Neural cell (in vitro differentiated cells): ENCODE data around the gene LRRD1. TPM values are rescaled to one million over a fixed set of nuclear protein-coding genes. Genes with fewer than 3 reads are reported as not detected.

Experiments
- H2AFZ ChIP-seq: fragments of 200-600, 300-800 bp; sonication (generic), shearing (Covaris generic); 2 replicates; pipeline ENCODE4 v1.6.0; 2014; ENCODE audit warnings: low read depth, mild to moderate bottlenecking, antibody characterized with exemption, low read length, moderate library complexity
- H3F3A ChIP-seq: fragments of 200-600 bp; shearing (Covaris generic); 2 replicates; pipeline ENCODE4 v1.6.1; 2016; ENCODE audit warnings: mild to moderate bottlenecking, moderate library complexity, mixed read lengths, antibody characterized with exemption, low read length; ENCODE audit not compliant: insufficient read depth, poor library complexity, severe bottlenecking
- H3K27ac ChIP-seq: fragments of 200-600, 300-800 bp; sonication (generic), shearing (Covaris generic); 2 replicates; pipeline ENCODE4 v1.5.1; 2014; ENCODE audit warnings: mild to moderate bottlenecking, low read length, moderate library complexity
- H3K27me3 ChIP-seq: fragments of 300-800, 200-600 bp; sonication (generic), shearing (Covaris generic); 2 replicates; pipeline ENCODE4 v1.6.0; 2014; ENCODE audit warnings: mild to moderate bottlenecking, low read depth, low read length, moderate library complexity; ENCODE audit not compliant: insufficient read depth
- H3K36me3 ChIP-seq: fragments of 300-800, 200-600 bp; sonication (generic), shearing (Covaris generic); 2 replicates; pipeline ENCODE4 v1.5.1; 2014; ENCODE audit warnings: mild to moderate bottlenecking, antibody characterized with exemption, low read length, moderate library complexity; ENCODE audit not compliant: insufficient read depth
- H3K4me2 ChIP-seq: fragments of 300-800, 200-600 bp; sonication (generic), shearing (Covaris generic); 2 replicates; pipeline ENCODE4 v1.6.0; 2014; ENCODE audit warnings: mild to moderate bottlenecking, low read length
- H3K4me3 ChIP-seq: fragments of 300-800, 200-600 bp; sonication (generic), shearing (Covaris generic); 2 replicates; pipeline ENCODE4 v1.5.1; 2014; ENCODE audit warnings: mild to moderate bottlenecking, low read length, moderate library complexity
- H3K79me2 ChIP-seq: fragments of 200-600 bp; shearing (Covaris generic); replicated peaks from 2 replicates; pipeline ENCODE4 v1.6.0; 2014; ENCODE audit warnings: mild to moderate bottlenecking, low read length, moderate library complexity; ENCODE audit not compliant: insufficient read depth
- H3K9ac ChIP-seq: fragments of 300-800, 200-600 bp; sonication (generic), shearing (Covaris generic); 2 replicates; pipeline ENCODE4 v1.6.1; 2016; ENCODE audit warnings: mild to moderate bottlenecking, low read length, mixed read lengths
- H3K9me2 ChIP-seq: fragments of 200-600 bp; shearing (Covaris generic); 2 replicates; pipeline ENCODE4 v1.6.1; 2016; ENCODE audit warnings: mild to moderate bottlenecking, low read length, mixed read lengths; ENCODE audit not compliant: insufficient read depth
- H3K9me3 ChIP-seq: fragments of 200-600, 300-800 bp; sonication (generic), shearing (Covaris generic); 2 replicates; pipeline ENCODE4 v1.6.1; 2016; ENCODE audit warnings: mild to moderate bottlenecking, mixed run types, low read length, moderate library complexity, mixed read lengths
- H4K20me1 ChIP-seq: fragments of 200-600 bp; shearing (Covaris generic); 2 replicates; pipeline ENCODE4 v1.6.1; 2016; ENCODE audit warnings: mild to moderate bottlenecking, mixed run types; ENCODE audit not compliant: insufficient read depth
- EP300 ChIP-seq: fragments of 450-650 bp; conservative IDR thresholded peaks from 2 replicates; pipeline ENCODE4 v1.6.1; 2014; ENCODE audit warnings: antibody characterized with exemption, mild to moderate bottlenecking, moderate library complexity; ENCODE audit not compliant: poor library complexity, severe bottlenecking
- EZH2 ChIP-seq: fragments of 200-600, 300-800 bp; shearing (Covaris generic), sonication (generic); IDR thresholded peaks from 2 replicates; pipeline ENCODE4 v1.6.1; 2014; ENCODE audit warnings: antibody characterized with exemption, low read length, borderline replicate concordance, mild to moderate bottlenecking; ENCODE audit not compliant: insufficient read depth, poor library complexity, severe bottlenecking
- MXI1 ChIP-seq: fragments of 450-650 bp; conservative IDR thresholded peaks from 2 replicates; pipeline ENCODE4 v1.6.1; 2014; ENCODE audit warnings: antibody characterized with exemption, mild to moderate bottlenecking; ENCODE audit not compliant: poor library complexity, severe bottlenecking
- POLR2AphosphoS5 ChIP-seq: IDR thresholded peaks from 2 replicates; pipeline ENCODE4 v1.6.1; 2012
- RAD21 ChIP-seq: fragments of 450-650 bp; conservative IDR thresholded peaks from 2 replicates; pipeline ENCODE4 v1.6.1; 2014; ENCODE audit warnings: antibody characterized with exemption, mild to moderate bottlenecking, moderate library complexity
- SMC3 ChIP-seq: fragments of 450-650 bp; conservative IDR thresholded peaks from 2 replicates; pipeline ENCODE4 v1.6.1; 2014; ENCODE audit warnings: antibody characterized with exemption, mild to moderate bottlenecking, moderate library complexity; ENCODE audit not compliant: poor library complexity
- TAF1 ChIP-seq: IDR thresholded peaks from 2 replicates; pipeline ENCODE4 v1.6.1; 2012; ENCODE audit warnings: low read depth
- polyA plus RNA-seq: library from polyadenylated mRNA; depleted of rRNA; stranded (reverse); fragments of >200 nt; gene quantifications from 2 replicates; pipeline ENCODE4 v1.2.3, GENCODE V29; 2014
- TF ChIP-seq, protein P1 (sequence below): fragments of 450-650 bp; IDR thresholded peaks from 2 replicates; pipeline ENCODE4 v1.5.1; 2014; ENCODE audit warnings: antibody characterized with exemption, mild to moderate bottlenecking, moderate library complexity; ENCODE audit not compliant: poor library complexity, severe bottlenecking
- TF ChIP-seq, protein P2 (sequence below): IDR thresholded peaks from 2 replicates; pipeline ENCODE4 v1.6.1; 2012; ENCODE audit warnings: borderline replicate concordance

LRRD1 gene
- polyA plus RNA-seq, 1 donor from 2014 or later, result 2.7 TPM

DNA sequence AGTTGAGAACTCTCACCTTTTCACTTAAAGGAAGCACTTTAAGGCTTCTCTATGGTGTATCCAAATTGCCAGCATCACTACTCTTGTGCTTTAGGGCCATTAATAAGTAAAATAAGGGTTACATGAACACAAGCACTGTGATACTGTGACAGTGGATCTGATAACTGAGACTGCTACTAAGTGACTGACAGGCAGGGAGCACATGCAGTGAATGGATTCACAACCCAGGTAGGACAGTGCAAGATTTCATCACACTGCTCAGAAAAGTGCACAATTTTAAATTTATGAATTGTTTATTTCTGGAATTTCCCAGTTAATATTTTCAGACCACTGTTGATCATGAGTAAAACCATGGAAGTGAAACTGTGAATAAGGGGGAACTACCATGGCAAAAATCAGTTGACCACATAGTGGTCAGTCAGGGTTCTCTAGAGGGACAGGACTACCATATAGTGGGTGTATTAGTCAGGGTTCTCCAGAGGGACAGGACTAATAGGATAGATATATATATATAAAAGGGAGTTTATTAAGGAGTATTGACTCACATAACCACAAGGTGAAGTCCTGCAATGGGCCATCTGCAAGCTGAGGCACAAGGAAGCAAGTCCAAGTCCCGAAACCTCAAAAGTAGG is 23.7 kb downstream of the LRRD1 start:
- no peak overlapping the region for H3K4me2 ChIP-seq
- H3K27ac ChIP-seq, result no peak overlapping the region
- H4K20me1 ChIP-seq, result no peaks in the 10 kb centered on the region
- no peaks in the 10 kb centered on the region for H3K9me2 ChIP-seq
- TF ChIP-seq EZH2, result no peak
- H3K27me3 ChIP-seq, result no peaks in the 10 kb centered on the region
- H3K9me3 ChIP-seq, result no peaks in the 10 kb centered on the region
- H3K9ac ChIP-seq, result no peak overlapping the region
- no peak overlapping the region for H2AFZ ChIP-seq
- no peaks in the 10 kb centered on the region for H3K36me3 ChIP-seq
- H3K79me2 ChIP-seq, result no peaks in the 10 kb centered on the region
- no peak overlapping the region for H3K4me3 ChIP-seq
- no peaks in the 10 kb centered on the region for H3F3A ChIP-seq

DNA sequence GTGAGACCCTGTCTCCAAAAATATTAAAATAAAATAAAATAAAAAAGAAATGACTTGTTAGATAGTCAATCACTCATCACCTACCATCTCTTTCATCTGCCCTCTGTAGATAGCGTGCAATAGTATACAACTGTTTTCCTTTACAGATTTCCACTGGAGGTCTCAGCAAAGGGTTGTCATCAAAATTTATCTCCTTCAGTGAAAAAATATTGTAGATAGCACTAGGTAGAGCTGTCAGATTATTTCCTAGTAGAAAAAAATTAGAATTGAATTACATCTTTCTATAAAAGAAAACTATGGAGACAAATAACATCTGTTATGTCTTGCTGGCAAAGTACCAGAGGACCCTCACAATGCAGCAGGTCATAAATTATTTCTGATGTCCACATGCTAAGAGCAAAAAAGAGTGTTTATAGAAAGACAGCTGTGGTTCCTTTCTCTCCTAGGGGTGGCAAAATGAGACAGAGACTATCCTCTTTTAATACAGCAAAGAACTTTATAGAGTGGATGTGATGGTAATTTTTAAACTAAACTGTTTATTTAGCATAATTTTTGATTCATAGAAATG is 28.4 kb downstream of the LRRD1 start:
- Histone ChIP-seq H3K9ac (no peak overlapping the region), H3K27ac (no peak overlapping the region), H3K27me3 (no peaks in the 10 kb centered on the region), H3K9me3 (no peaks in the 10 kb centered on the region), H3F3A (no peaks in the 10 kb centered on the region), H4K20me1 (no peaks in the 10 kb centered on the region), H2AFZ (no peak overlapping the region), H3K4me3 (no peak overlapping the region), H3K4me2 (no peak overlapping the region), H3K9me2 (no peaks in the 10 kb centered on the region), H3K79me2 (no peaks in the 10 kb centered on the region), H3K36me3 (no peaks in the 10 kb centered on the region)
- TF ChIP-seq, protein P1, sequence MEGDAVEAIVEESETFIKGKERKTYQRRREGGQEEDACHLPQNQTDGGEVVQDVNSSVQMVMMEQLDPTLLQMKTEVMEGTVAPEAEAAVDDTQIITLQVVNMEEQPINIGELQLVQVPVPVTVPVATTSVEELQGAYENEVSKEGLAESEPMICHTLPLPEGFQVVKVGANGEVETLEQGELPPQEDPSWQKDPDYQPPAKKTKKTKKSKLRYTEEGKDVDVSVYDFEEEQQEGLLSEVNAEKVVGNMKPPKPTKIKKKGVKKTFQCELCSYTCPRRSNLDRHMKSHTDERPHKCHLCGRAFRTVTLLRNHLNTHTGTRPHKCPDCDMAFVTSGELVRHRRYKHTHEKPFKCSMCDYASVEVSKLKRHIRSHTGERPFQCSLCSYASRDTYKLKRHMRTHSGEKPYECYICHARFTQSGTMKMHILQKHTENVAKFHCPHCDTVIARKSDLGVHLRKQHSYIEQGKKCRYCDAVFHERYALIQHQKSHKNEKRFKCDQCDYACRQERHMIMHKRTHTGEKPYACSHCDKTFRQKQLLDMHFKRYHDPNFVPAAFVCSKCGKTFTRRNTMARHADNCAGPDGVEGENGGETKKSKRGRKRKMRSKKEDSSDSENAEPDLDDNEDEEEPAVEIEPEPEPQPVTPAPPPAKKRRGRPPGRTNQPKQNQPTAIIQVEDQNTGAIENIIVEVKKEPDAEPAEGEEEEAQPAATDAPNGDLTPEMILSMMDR, result no peak
- TF ChIP-seq, protein P2, sequence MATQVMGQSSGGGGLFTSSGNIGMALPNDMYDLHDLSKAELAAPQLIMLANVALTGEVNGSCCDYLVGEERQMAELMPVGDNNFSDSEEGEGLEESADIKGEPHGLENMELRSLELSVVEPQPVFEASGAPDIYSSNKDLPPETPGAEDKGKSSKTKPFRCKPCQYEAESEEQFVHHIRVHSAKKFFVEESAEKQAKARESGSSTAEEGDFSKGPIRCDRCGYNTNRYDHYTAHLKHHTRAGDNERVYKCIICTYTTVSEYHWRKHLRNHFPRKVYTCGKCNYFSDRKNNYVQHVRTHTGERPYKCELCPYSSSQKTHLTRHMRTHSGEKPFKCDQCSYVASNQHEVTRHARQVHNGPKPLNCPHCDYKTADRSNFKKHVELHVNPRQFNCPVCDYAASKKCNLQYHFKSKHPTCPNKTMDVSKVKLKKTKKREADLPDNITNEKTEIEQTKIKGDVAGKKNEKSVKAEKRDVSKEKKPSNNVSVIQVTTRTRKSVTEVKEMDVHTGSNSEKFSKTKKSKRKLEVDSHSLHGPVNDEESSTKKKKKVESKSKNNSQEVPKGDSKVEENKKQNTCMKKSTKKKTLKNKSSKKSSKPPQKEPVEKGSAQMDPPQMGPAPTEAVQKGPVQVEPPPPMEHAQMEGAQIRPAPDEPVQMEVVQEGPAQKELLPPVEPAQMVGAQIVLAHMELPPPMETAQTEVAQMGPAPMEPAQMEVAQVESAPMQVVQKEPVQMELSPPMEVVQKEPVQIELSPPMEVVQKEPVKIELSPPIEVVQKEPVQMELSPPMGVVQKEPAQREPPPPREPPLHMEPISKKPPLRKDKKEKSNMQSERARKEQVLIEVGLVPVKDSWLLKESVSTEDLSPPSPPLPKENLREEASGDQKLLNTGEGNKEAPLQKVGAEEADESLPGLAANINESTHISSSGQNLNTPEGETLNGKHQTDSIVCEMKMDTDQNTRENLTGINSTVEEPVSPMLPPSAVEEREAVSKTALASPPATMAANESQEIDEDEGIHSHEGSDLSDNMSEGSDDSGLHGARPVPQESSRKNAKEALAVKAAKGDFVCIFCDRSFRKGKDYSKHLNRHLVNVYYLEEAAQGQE, result no peak
- no peak for TF ChIP-seq MXI1
- TF ChIP-seq EZH2, result no peak
- TF ChIP-seq SMC3, result no peak
- TF ChIP-seq TAF1, result no peak
- TF ChIP-seq EP300, result no peak
- no peak for TF ChIP-seq RAD21
- no peak for TF ChIP-seq POLR2AphosphoS5
